ENCODE measurements around the gene CTBP2.

Gene CTBP2

DNA sequence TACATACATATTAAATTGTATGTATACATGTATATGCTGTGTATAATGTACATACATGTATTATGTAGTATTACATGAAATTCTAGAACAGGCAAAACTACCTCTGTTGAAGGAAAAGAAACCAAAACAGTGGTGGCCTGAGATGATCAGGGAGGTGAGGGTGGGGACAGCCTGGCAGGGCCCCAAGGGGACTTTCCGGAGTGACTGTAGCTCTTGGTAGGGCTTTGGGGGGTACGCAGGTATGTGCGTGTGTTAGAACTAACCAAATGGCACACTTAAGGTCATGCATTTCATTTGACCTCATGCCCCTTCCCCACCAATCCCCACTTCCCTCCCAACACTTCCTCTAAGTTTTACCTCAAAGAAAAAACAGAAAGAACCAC is 31.3 kb downstream of the CTBP2 start:
- Histone ChIP-seq H3K27me3 (ENCODE audit: control insufficient read depth, low read length) (no peaks in the 10 kb centered on the region), H3K79me2 (ENCODE audit: control insufficient read depth, low read length) (peaks cover 40% of the 10 kb centered on the region), H3K9me3 (ENCODE audit: control insufficient read depth, insufficient read depth, low read length) (no peaks in the 10 kb centered on the region), H3K4me3 (ENCODE audit: low read length) (no peak overlapping the region), H4K20me1 (ENCODE audit: control insufficient read depth, insufficient read depth, low read depth, low read length) (peaks cover 8% of the 10 kb centered on the region; the same call in 1 of the 2 replicates), H3K27ac (ENCODE audit: low read depth, low read length) (no peak overlapping the region), H3K9me2 (replicated peaks; ENCODE audit: control insufficient read depth, low read length) (no peaks in the 10 kb centered on the region), H3K4me1 (ENCODE audit: control insufficient read depth, low read length) (no peaks in the 10 kb centered on the region), H3K4me2 (ENCODE audit: low read length) (no peak overlapping the region), H3K36me3 (ENCODE audit: control insufficient read depth, low read length) (no peaks in the 10 kb centered on the region), H3F3A (ENCODE audit: control insufficient read depth, insufficient read depth) (no peaks in the 10 kb centered on the region)
- TF ChIP-seq EZH2phosphoT487 (IDR thresholded peaks at IDR 0.05; ENCODE audit: borderline replicate concordance, low read length) (no peak), CTCF (IDR thresholded peaks at IDR 0.05; ENCODE audit: low read depth, low read length, poor library complexity, severe bottlenecking) (no peak)

DNA sequence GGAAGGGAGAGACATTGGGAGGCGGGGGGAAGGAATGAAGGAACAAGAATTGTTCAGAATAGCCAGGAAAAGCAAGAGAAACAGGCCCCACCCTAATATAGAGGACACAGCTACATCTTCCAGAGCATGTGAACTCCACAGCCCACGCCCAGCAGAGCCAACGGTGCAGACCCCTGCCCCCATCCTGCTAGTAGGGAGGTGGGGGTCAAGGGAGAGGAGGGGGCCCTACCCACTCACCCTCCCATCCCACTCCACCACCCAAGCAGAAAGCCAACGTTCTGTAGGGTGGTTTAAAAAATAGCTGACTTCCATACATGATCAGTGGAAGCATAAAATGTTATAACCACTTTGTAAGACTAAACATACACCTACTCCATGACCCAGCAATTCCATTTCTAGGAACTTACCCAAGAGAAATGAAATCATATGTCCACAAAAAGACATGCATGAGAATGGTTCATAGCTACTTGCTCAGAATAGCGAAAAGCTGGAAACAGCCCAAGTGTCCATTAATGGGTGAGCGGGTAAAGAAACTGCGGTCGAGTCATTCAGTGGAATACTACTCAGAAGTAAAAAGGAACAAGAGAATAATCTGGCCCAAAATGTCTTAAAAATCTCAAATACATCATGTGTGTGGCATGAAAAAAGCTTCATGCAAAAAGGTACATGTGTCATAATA is 31.8 kb downstream of the CTBP2 start:
- Histone ChIP-seq H3K79me2 (ENCODE audit: control insufficient read depth, low read length) (peaks cover 43% of the 10 kb centered on the region), H3K27ac (ENCODE audit: low read depth, low read length) (no peak overlapping the region), H3K9me3 (ENCODE audit: control insufficient read depth, insufficient read depth, low read length) (no peaks in the 10 kb centered on the region), H3K9me2 (replicated peaks; ENCODE audit: control insufficient read depth, low read length) (no peaks in the 10 kb centered on the region), H3K4me1 (ENCODE audit: control insufficient read depth, low read length) (no peaks in the 10 kb centered on the region), H3F3A (ENCODE audit: control insufficient read depth, insufficient read depth) (no peaks in the 10 kb centered on the region), H4K20me1 (ENCODE audit: control insufficient read depth, insufficient read depth, low read depth, low read length) (peaks cover 8% of the 10 kb centered on the region; the same call in 1 of the 2 replicates), H3K4me3 (ENCODE audit: low read length) (no peak overlapping the region), H3K36me3 (ENCODE audit: control insufficient read depth, low read length) (no peaks in the 10 kb centered on the region), H3K27me3 (ENCODE audit: control insufficient read depth, low read length) (no peaks in the 10 kb centered on the region), H3K4me2 (ENCODE audit: low read length) (no peak overlapping the region)
- TF ChIP-seq CTCF (IDR thresholded peaks at IDR 0.05; ENCODE audit: low read depth, low read length, poor library complexity, severe bottlenecking) (no peak), EZH2phosphoT487 (IDR thresholded peaks at IDR 0.05; ENCODE audit: borderline replicate concordance, low read length) (no peak)

DNA sequence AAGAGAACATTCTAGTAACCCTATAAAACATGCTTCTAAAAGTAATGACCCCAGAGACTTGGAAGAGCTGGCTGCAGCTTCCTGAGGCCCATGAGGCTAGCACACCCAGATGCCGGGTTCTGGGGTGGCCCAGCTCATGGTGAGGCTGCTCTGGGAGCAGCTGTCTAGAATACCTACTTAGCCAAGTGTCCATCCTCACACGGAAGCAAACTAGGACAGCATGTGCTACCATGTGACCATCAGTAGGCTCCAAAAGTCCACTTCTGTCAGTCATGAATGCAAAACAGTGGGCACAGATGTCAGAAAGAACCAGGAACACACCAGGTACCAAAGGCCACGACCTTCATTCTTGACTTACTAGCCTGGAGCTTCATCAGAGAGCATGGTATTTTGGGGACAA is 32.4 kb downstream of the CTBP2 start:
- Histone ChIP-seq H3K9me2 (replicated peaks; ENCODE audit: control insufficient read depth, low read length) (no peaks in the 10 kb centered on the region), H3K27ac (ENCODE audit: low read depth, low read length) (no peak overlapping the region), H3K79me2 (ENCODE audit: control insufficient read depth, low read length) (peaks cover 39% of the 10 kb centered on the region), H3K4me1 (ENCODE audit: control insufficient read depth, low read length) (no peaks in the 10 kb centered on the region), H3K9me3 (ENCODE audit: control insufficient read depth, insufficient read depth, low read length) (no peaks in the 10 kb centered on the region), H3F3A (ENCODE audit: control insufficient read depth, insufficient read depth) (no peaks in the 10 kb centered on the region), H3K4me2 (ENCODE audit: low read length) (no peak overlapping the region), H3K36me3 (ENCODE audit: control insufficient read depth, low read length) (no peaks in the 10 kb centered on the region), H4K20me1 (ENCODE audit: control insufficient read depth, insufficient read depth, low read depth, low read length) (peaks cover 8% of the 10 kb centered on the region; the same call in 1 of the 2 replicates), H3K27me3 (ENCODE audit: control insufficient read depth, low read length) (no peaks in the 10 kb centered on the region), H3K4me3 (ENCODE audit: low read length) (no peak overlapping the region)
- TF ChIP-seq CTCF (IDR thresholded peaks at IDR 0.05; ENCODE audit: low read depth, low read length, poor library complexity, severe bottlenecking) (no peak), EZH2phosphoT487 (IDR thresholded peaks at IDR 0.05; ENCODE audit: borderline replicate concordance, low read length) (no peak)
